HG02840 (cell line): Measurements from ENCODE around the gene CHRNA4.

Experiments used
- ATAC-seq: cut with Tn5 transposase; IDR thresholded peaks from one replicate; pipeline ENCODE4 v1.9.1; 2021; ENCODE audit warnings: mild to moderate bottlenecking, moderate library complexity, moderate number of reproducible peaks; ENCODE audit not compliant: unreplicated experiment, low FRiP score

The CHRNA4 gene

DNA sequence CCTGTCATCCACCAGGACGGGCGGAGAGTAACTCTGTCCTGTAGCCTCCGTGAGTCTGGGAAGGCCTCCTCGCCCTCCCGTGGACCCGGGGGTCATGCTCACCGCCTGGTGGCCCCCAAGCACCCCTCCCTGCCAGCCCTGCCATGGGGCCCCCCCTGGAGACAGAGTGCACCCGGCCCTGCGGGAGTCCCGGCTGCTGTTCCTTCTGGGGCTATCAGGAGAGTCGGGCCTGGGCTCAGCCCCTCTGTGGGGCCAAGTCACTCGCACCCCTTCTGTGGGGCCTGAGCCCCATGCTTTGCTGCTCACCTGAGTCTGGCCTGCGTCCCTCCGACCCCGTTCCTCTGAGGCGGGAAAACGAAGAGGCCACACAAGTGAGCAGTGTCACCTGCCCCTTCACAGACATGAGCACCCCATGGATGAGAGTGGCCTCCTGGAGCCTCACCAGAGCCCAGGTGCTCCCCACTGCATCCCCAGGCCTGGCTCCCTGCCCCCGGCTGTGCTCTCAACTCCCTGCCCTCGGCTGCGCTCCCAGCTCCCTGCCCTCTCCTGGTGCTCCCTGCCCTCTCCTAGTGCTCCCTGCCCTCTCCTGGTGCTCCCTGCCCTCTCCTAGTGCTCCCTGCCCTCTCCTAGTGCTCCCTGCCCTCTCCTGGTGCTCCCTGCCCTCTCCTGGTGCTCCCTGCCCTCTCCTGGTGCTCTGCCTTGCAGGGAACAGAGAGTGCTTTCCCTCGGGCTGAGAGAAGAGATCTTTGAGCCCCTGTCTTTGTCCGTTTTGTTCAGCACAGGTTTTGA, 4.6 kb upstream of the CHRNA4 start:
- ATAC-seq, result no peak

DNA sequence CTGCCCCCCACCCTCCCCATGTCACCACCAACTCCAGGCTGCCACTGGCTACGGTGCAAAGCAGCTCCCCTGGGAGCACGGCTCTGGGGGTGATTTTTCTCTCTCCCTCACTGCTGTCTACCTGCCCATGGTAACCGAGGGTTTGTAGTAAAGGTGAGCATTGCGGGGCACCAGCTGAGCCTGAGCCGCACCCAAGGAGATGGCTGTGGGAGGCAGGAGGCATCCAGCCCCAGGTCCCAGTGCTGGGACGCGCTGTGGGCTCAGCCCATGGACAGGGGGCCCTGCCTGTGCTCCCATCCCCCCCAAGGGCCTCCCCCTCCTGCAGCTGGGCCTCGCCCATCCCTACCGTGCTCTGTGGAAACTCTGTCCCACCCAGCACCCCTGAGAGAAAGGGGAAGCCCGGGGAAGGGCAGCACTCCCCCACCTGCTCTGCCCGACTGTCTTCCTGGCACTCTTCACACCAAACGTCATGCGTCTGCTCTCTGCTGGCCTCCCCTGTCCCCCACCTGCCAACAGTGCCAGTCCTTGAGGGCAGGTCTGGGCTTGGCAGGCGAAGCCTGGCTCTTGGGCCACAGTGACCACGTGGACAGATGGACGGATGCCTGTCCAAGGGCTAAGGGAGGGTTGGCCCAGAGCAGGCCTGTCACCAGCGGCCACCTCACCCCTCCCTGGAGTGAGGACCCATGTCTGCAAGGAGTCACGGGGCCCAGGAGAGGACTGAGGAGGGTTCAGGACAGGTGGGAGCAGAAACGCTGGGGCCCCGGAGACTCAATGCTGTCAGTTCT, 3.8 kb upstream of the CHRNA4 start:
- no peak for ATAC-seq

DNA sequence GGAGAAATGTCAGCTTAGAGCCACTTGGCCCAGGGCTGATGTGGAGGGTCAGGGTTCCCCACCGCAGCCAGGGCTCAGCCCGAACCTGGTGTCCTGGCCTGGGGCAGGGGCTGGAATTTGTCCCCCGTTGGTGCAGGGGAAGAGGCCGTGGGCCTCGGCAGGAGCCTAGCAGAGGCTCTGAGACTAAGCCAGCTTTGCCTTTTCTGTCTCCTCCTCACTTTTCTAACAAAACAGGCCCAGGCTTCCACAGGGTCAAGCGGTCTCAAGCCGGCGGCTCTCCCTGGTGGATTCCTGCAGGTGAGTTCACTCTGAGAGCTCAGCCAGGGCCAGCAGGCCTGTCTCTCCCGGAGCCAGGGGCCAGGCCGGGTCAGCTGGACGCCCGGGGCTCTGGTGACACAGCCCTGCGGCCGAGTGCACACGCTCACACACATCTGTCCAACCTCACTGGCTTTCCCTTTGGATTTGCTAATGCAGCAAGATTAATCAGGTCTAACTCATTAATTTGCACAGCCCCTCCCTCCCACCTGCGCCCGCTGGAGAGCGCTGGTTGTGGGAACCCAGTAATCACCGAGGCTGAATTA, 2.9 kb upstream of the CHRNA4 start:
- ATAC-seq, result no peak

DNA sequence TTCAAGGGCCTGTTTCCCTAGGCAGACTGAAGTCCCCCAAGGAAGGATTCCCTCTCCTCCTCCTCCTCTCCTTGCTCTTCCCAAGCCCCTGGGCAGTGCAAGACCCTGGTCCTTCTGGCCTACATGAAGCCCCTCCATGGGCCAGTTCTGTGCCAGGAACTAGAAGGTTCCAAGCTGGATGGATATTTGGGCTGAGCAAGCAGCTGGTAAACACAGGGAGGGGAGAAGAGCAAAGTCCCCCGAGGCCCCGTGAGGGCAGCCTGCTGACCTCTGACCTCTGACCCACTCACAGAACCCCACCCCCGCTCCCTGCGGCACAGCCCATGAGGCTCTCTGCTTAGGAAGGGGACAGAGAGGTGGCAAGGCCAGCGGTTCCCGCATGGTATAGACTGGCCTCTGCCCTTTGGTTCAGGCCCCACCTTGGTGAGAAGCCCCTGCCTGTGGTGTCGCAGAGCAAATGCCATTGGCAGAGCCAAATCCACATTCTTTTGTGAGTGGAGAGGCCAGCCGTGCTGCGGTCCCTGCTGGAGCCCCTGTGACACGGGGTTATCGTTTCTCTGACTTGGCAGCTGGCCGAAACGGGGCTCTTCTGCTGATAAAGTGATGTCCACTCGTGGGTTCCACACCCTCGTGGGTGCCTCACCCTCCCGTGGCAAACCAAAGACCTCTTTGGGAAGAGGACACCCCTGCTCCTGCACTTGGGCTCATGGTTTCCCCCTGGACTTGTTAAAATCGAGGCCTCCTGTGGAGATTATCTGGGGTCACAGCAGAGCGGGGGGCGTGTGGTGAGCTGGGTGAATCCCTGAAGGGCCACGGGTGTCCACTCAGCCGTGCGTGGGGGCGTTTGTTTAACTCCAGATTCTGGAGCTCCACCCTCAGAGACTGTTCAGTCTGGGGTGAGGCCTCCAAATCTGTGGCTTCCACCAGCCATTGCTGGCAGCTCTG, 2.1 kb upstream of the CHRNA4 start:
- ATAC-seq, result no peak

DNA sequence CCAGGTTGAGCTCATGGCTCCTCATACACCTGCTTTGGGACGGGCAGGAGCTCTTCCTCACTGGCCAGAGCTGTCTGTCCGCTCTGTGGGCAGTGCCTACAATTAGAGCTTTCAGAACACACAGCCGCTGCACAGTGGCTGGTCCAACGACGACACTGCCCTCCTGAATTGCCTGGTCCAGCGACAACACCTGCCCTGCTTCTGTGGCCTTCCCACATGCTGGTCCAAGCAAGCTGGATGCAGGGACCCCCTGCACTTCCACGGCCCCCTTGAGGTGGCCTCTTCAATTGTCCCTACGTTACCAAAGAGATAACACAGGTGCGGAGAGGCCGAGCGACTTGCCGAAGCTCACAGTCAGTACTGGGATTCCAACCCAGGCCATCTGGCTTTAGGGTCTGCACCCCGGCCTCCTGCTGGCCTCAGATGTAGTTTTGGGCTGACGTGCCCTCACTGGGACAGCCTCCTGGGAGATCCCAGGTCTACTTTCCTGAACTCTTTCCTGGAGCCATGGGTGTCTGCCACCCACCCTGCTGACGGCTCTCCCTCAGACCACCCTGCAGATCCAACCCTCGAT, 1.4 kb upstream of the CHRNA4 start:
- ATAC-seq, result no peak

DNA sequence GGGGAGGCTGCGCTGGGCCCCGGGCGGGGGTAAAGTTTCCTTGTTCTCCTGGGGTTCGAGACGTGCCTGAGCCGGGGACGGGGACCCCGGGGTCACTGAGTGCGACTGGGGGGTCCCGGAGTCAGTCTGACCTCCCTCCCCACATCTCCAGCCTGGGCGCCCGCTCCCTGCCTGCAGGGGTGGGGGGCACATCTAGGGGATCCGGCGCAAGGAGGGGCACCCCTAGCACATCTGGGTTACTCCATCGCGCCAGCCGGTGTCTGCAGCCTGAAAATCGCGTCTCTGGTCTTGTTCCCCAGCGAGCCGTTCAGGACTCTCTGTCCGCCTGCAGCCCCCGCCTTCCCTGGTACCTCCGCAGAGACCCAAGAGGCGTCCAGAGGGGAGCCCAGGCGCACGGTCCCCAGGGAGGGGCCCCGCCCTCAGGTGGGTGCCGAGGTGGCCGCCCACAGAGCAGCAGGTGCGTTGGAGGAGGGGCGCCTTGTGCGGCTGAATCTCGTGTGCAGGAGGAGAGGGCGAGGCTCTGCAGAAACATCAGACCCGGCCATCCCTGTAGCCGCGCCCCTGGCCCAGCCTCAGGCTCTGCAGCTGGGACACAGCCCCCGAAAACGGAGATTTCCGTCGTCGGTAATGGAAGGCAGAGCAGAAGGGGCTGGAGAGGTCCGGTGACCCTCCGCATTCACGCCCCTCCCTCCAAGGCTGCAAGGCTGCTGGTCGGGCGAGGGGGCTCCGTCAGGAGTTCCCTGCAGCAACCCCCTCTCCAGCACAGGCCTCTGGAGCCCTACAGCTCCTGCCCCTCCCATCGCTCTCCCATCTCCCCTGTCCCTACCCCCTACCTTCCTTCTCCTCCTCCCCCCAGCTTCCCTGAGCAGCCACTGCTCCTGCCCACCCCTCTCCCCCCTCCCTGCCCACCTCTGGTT, 628 bp upstream of the CHRNA4 start:
- ATAC-seq, result no peak

DNA sequence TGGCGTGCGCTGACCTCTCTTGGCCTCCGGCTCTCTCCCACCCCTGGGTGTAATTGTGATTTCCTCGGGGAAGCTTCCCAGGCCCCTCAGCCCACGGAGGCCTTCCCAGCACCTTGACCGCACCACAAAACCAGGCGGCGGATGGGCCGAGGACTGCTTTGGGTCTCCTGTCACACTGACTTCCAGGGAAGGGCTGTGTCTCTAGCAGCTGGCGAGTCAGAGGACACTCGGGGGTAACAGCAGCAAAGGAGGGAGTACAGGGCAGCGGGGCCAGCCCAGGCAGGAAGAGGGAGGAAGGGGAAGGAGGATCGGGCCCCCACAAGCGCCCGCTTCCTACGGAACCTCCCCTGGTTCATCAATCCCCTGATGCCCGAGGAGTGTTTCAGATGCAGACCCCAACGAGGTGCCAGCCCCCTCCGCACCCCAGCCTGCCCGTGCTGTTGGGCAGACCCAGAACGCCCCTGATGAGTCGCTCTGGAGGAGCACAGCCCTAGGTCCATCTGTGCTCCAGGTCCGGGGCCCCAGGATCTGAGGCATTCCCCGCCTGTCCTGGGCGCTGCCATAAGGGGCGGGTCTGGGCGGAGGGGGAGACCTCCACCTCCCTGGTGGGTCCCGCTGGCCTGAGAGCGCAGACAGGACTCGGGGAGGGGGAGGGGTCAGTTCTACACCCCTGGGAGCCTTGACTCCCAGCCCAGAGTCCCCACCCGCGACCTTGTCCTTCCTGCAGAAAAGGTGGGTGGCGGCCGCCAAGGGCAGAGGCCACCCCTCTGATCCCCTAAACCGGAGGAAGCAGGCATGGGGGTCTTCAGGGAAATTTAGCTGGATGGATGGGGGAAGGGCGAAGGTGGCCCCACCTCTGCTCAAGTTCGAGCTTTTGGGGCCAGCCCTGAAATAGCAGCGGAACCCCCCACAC, 956 bp downstream of the CHRNA4 start:
- ATAC-seq, result no peak

DNA sequence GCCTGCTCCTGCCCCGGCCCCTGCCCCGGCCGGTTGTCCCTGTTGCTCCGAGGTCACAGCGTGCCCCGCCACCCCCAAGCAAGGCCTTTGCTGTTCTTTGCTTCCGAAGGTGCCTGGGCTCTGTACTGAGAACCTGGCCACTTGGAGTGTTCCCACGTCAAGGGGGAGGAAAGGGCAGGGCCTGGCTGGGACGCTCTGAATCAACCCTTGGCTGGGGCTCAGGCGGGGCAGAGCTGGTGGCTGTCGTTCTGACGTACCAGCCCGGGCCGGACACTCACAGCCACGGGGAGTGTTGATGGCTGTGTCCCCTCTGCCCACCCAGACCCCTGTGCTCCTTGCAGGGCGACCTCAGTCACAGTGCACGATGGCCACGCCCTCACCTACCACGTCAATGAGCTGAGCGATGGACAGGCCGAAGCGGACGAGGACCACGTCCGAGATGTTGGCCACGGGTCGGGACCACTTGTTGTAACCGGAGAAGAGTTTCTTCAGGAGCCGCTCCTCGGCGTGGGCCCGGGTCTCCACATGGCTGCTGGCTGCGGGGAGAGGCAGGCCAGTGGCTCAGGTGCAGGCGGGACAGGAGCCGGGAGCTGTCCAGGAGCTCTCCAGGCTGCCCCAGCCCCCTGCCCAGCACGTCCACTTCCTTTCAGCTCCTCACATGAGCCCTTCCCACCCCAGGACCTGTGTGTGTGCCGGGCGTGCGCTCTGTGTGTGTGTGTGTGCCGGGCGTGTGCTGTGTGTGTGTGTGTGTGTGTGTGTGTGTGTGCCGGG, 1.8 kb downstream of the CHRNA4 start:
- no peak for ATAC-seq

DNA sequence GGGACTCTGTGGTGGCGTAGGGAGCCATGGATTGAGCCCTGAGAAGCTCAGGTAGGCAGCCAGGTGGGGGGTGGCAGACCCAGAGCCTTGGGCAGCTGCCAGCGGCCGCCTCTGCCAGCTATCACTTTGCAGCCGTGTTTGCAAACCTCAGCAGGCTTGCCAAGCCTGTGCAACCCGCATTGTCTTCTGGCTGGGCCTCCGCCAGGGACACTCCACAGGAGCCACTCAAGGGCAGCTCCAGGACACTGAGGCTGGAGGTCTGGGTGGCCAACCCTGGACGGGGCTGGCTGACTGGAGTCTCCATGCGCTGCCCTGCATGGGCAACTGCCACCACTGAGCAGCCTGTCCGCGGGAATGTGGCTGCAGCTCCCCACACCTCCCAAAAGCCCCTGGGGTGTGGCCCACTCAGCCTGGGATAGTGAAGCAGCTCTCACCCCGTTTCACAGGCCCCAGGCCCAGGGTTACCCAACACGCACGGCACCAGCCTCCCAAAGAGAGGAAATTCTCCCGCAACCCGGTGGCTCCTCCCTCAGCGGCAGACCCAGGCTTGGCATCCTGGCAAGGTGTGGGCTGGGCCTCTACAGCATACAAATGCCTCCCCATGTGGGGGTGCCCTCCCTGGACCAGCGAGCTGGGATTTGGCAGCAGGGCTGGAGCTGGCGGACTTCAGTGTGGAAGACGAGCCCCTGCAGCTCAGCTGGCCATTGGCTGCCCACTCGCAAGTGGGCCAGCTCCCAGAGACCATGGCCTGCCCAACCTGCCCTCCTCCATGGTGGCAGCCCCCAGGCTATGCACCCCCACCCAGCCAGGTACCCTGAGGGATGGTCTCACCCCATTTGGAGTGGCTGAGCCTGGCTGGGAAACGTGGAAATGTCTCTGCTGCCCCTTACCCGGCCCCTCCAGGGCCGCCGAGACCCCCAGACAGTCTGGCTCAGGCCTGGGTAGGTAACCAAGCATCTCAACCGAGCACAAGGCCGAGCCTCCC, 2.9 kb downstream of the CHRNA4 start:
- no peak for ATAC-seq

DNA sequence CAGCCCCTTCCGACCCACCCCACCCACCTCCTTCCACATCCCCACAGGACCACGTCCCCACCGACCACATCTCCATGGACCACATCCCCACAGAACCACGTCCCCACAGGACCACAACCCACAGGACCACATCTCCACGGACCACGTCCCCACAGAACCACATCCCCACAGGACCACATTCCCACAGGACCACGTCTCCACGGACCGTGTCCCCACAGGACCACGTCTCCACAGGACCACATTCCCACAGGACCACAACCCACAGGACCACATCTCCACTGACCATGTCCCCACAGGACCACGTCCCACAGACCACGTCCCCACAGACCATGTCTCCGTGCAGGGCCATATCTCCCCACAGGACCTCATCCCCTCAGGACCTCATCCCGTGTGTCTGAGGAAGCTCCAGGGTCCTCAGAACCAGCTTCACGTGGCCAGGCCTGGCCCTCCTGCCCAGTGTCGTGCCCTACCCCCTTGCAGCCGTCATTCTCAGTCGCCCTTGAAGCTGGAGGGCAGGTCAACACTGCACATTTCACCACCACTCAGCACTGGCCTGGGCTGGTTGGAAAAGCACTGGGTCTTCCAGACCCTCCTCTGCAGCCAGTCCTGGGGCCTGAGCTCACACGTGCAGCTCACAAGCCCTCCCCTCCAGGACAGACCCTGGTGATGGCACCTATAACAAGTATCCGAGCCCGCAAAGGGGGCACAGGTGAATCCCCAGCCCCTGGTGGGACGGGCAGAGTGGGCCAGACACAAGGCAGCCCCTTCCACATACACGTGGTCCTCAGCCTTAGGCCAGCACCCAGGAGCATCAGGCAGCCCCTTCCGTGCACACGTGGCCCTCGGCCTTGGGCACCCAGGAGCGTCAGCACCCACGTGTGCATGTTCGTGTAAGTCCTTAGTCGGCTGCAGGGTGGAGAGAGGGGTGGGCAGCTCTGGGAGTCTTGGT, 3.9 kb downstream of the CHRNA4 start:
- ATAC-seq, result no peak

DNA sequence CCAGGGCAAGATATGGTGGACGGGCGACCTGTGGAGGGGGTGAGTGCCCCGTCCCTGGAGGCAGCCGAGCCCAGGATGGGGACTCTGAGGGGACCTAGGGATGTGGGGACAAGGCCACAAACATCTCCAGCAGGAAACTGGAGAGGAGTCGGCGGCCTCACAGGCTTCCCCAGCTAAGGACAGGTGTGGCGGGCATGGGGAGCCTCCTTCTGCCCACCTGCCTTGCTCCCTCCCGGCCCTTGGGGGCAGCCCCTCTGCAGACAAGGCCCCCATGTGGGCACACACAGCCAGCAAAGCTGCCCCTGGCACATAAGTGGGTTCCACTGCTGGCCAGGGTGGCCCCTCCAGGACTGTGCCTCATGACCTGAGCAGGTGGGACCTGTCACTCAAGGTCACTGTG, 4.6 kb downstream of the CHRNA4 start:
- no peak for ATAC-seq

DNA sequence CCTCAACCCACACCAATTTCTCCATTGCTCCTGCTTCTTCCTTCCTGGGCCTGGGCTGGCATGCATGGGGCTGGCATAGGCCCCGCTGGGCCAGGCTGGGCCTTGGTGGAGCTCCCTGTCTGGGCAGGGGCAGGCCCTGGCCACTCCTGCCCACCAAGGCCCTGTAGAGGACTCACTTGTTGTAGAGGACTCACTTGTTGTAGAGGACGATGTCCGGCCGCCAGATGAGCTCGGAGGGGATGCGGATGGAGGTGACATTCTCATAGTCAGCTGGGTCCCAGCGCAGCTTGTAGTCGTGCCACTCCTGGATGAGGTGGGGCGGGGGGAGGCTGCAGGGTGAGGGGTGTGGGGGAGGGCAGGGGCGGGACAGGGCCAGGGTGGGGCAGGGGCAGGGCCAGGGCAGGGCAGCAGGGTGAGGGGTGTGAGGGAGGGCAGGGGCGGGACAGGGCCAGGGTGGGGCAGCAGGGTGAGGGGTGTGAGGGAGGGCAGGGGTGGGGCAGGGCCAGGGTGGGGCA, 5.3 kb downstream of the CHRNA4 start:
- no peak for ATAC-seq

DNA sequence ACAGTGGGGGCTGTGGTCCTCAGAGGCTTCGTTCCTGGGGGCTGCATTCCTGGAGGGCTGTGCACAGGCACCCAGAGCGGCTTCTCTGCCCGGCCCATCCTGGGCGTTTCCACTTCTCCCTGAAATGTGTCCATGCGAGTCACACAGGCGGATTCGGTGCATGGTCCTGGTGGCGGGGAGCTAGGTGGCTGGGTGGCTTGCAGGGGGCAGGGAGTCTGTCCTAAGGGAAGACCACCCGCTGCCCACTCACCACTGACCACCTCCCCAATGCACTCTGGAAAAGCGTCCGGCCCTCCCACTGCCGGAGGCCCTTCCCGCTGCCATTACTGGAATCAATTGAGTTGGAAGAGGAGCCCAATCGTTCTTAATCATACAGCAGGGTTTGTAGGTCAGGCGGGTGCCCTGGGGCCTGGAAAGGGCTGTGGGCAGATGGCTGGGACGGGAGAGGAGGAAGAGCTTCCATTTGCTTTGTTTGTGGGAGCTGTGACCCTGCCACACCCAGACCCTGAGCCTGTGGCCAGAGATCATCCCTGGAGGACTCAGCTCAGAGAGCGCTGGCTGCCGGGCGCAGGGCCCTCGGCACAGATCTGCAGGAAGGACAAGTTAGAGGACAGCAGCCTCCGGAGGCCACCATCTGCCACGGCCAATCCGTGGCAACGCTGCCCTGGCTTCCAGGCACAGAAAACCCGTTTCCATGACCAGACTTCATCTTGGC, 6.4 kb downstream of the CHRNA4 start:
- no peak for ATAC-seq

DNA sequence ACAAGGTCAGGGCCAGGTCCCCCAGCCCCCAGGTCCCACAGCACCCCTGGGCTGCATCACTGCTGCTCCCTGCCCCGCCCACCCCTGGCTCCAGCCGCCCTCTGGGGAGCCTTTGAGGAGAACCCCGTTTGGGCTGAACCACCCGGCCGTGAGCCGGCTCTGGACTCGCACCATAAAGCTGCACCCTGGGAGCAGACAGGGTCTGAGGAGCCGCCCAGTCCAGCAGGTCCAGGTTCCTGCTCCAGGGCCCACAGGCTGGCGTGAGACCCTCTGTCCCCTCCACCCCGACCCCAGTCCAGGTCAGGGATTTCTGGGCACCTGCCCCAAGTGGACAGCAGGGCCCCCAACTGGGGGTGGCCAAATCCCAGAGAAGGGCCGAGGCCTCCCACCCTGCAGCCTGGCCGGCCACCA, 8.3 kb downstream of the CHRNA4 start:
- no peak for ATAC-seq
